Panc1 (cell line): ENCODE data around the gene C1QTNF3. TPM values are rescaled to one million over a fixed set of nuclear protein-coding genes. Genes with fewer than 3 reads are reported as not detected.

Experiments
- ATAC-seq: fragments of 200-7000 bp; cut with Tn5 transposase; 2 replicates; pipeline ENCODE4 v1.9.1; 2020; ENCODE audit warnings: mild to moderate bottlenecking, moderate library complexity
- BruUV-seq: library from RNA; stranded (reverse); fragments of 400-500 nt; replicated peaks from 2 replicates; lab custom pipeline; 2021; lab: Mats Ljungman, UMichigan
- CTCF ChIA-PET: fragments of 300-600 bp; sonication (Branson Sonifier 250); formaldehyde crosslinking; loops from one replicate; lab custom pipeline; 2022; ENCODE audit warnings: antibody characterized with exemption; lab: Charles Lee
- POLR2A ChIA-PET: fragments of 300-600 bp; sonication (Branson Sonifier 250); formaldehyde crosslinking; loops from one replicate; lab custom pipeline; 2022; ENCODE audit warnings: antibody characterized with exemption; lab: Charles Lee
- DNase-seq: peaks from one replicate; pipeline ENCODE4 v3.0.0-alpha.2; 2010; ENCODE audit warnings: low read depth, low spot score
- H3K27ac ChIP-seq: 2 replicates; pipeline ENCODE4 v1.5.1; 2011; ENCODE audit warnings: mild to moderate bottlenecking, low read length, inconsistent platforms
- H3K27me3 ChIP-seq: fragments of 200-500 bp; sonication (Bioruptor generic); 2 replicates; pipeline ENCODE4 v1.6.0; 2014; ENCODE audit warnings: low read length, inconsistent platforms; ENCODE audit not compliant: control insufficient read depth, insufficient read depth
- H3K36me3 ChIP-seq: fragments of 200-500 bp; sonication (Bioruptor generic); 2 replicates; pipeline ENCODE4 v1.5.1; 2014; ENCODE audit warnings: inconsistent platforms, mild to moderate bottlenecking, low read length, moderate library complexity; ENCODE audit not compliant: control insufficient read depth, insufficient read depth
- H3K4me1 ChIP-seq: 2 replicates; pipeline ENCODE4 v1.5.1; 2011; ENCODE audit warnings: inconsistent platforms, mild to moderate bottlenecking, low read length, moderate library complexity; ENCODE audit not compliant: control insufficient read depth, insufficient read depth
- H3K4me3 ChIP-seq, 2 experiments: 2 replicates each; pipeline ENCODE4 v1.5.1; 2011 to 2012; ENCODE audit warnings: low read depth in 2 of 2, low read length in 2 of 2, mild to moderate bottlenecking in 2 of 2, inconsistent platforms in 1 of 2, moderate library complexity in 1 of 2
- H3K9me3 ChIP-seq: fragments of 200-500 bp; sonication (Bioruptor generic); 2 replicates; pipeline ENCODE4 v1.5.1; 2014; ENCODE audit warnings: low read depth, mild to moderate bottlenecking, inconsistent platforms, low read length, moderate library complexity; ENCODE audit not compliant: control insufficient read depth, insufficient read depth
- POLR2AphosphoS5 ChIP-seq: IDR thresholded peaks from 2 replicates; pipeline ENCODE4 v1.6.1; 2012; ENCODE audit warnings: mild to moderate bottlenecking, low read depth, low read length, moderate library complexity
- SIN3A ChIP-seq: IDR thresholded peaks from 2 replicates; pipeline ENCODE4 v1.6.1; 2012; ENCODE audit warnings: low read depth, mild to moderate bottlenecking, low read length, moderate library complexity, borderline replicate concordance; ENCODE audit not compliant: insufficient read depth
- TCF7L2 ChIP-seq: IDR thresholded peaks from 2 replicates; pipeline ENCODE4 v1.6.1; 2011; ENCODE audit warnings: mild to moderate bottlenecking, low read depth, low read length, inconsistent platforms
- in situ Hi-C: cut with HindIII; loops from 2 replicates; pipeline ENCODE4 v1.10.0; 2016; ENCODE audit warnings: low sequenced_read_pairs, low pct_unique_long_range_greater_than_20kb
- intact Hi-C: fragments of 100-400 bp; cut with micrococcal nuclease; formaldehyde crosslinking; loops from one replicate; pipeline ENCODE4 v1.10.0; 2022; ENCODE audit not compliant: unreplicated experiment
- total RNA-seq: library from RNA; stranded (reverse); gene quantifications from one replicate; pipeline ENCODE4 v1.2.1, GENCODE V29; 2021; ENCODE audit not compliant: unreplicated experiment
- TF ChIP-seq, protein P1 (sequence below): fragments of 450-650 bp; IDR thresholded peaks from 2 replicates; pipeline ENCODE4 v1.5.1; 2017; ENCODE audit warnings: mild to moderate bottlenecking
- TF ChIP-seq, protein P2 (sequence below), 2 experiments: IDR thresholded peaks; 2 replicates each; pipeline ENCODE4 v1.6.1; 2011 to 2012; ENCODE audit warnings: low read depth in 2 of 2, control low read depth in 1 of 2, low read length in 1 of 2, mild to moderate bottlenecking in 1 of 2, moderate library complexity in 1 of 2; ENCODE audit not compliant: insufficient read depth in 1 of 2

Gene C1QTNF3
- total RNA-seq, 1 experiment from 2014 or later, result 2.1 TPM

DNA sequence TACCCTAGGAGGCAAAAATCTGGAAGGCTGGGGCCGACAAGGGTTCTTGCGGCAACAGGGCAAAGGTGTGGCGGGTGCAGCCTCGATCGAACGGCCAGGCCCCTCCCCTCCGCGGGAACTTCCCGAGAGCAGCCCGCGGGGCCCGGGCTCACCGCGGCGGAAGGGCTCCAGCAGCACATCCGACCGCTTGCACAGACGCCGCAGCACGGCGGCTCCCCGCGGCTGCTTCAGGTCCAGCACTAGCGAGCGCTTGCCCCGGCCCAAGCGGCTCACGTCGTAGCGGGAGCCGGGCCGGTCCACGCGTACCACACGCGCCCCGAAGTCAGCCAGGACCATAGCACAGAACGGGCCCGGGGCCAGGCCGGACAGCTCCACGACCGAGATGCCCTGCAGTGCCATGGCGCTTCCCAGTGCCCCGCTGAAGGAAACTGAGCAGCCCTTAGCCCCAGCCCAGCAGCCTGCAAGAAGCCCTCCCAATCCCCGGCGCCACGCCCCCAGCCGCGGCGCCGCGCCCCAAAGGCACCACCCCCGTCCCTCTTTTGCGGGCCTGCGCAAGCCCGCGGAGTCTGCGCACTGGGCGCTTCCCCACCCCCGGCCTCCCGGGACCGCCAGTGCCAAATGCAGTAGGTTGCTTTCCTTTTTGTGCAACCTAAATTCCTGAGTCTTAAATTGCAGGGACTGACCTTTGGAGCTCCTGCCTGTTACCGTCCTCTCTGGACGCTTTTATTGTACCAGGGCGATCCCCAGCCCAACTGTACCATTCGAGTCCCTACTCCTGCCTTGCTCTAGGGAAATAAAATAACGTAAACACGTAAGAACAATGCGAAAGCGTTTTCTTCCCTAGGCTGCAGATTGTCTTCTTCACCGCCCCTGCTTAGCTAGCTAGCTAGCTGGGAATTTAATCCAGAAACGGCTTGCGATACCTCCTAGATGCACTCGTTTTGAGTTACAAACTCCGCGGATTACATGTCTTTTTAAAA, 35.1 kb downstream of the C1QTNF3 start, which contains the start of gene AMACR:
TSS of gene AMACR (minus strand) at position 430 of the 980 bp plus-strand sequence. CDS start at position 399, 31 bp downstream.
- ATAC-seq (peak; percentile 96), DNase-seq (peak; percentile 61)
- no peaks in the 10 kb centered on the region for H3K9me3 ChIP-seq
- no TSS peak for BruUV-seq
- H3K27me3 ChIP-seq, result no peaks in the 10 kb centered on the region
- in situ Hi-C loops, result no loop called here
- H3K4me1 ChIP-seq, result peaks cover 8% of the 10 kb centered on the region
- TF ChIP-seq, protein P1, sequence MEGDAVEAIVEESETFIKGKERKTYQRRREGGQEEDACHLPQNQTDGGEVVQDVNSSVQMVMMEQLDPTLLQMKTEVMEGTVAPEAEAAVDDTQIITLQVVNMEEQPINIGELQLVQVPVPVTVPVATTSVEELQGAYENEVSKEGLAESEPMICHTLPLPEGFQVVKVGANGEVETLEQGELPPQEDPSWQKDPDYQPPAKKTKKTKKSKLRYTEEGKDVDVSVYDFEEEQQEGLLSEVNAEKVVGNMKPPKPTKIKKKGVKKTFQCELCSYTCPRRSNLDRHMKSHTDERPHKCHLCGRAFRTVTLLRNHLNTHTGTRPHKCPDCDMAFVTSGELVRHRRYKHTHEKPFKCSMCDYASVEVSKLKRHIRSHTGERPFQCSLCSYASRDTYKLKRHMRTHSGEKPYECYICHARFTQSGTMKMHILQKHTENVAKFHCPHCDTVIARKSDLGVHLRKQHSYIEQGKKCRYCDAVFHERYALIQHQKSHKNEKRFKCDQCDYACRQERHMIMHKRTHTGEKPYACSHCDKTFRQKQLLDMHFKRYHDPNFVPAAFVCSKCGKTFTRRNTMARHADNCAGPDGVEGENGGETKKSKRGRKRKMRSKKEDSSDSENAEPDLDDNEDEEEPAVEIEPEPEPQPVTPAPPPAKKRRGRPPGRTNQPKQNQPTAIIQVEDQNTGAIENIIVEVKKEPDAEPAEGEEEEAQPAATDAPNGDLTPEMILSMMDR, result no peak
- TF ChIP-seq POLR2AphosphoS5 (peak; percentile 95), SIN3A (0 out of 2 replicates have a peak, but pooled peaks have one; percentile 50), TCF7L2 (no peak)
- TF ChIP-seq, protein P2, sequence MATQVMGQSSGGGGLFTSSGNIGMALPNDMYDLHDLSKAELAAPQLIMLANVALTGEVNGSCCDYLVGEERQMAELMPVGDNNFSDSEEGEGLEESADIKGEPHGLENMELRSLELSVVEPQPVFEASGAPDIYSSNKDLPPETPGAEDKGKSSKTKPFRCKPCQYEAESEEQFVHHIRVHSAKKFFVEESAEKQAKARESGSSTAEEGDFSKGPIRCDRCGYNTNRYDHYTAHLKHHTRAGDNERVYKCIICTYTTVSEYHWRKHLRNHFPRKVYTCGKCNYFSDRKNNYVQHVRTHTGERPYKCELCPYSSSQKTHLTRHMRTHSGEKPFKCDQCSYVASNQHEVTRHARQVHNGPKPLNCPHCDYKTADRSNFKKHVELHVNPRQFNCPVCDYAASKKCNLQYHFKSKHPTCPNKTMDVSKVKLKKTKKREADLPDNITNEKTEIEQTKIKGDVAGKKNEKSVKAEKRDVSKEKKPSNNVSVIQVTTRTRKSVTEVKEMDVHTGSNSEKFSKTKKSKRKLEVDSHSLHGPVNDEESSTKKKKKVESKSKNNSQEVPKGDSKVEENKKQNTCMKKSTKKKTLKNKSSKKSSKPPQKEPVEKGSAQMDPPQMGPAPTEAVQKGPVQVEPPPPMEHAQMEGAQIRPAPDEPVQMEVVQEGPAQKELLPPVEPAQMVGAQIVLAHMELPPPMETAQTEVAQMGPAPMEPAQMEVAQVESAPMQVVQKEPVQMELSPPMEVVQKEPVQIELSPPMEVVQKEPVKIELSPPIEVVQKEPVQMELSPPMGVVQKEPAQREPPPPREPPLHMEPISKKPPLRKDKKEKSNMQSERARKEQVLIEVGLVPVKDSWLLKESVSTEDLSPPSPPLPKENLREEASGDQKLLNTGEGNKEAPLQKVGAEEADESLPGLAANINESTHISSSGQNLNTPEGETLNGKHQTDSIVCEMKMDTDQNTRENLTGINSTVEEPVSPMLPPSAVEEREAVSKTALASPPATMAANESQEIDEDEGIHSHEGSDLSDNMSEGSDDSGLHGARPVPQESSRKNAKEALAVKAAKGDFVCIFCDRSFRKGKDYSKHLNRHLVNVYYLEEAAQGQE (IDR thresholded peaks at IDR 0.05; ENCODE audit: insufficient read depth in 1 of 2, low read depth in 2 of 2, low read length in 1 of 2), result peak in 1 of 2 experiments; percentile 42; a peak in 2 of 4 replicates
- intact Hi-C loops, result loop anchor here (5.0 kb wide), 1 partner anchor 459 kb away; no protein-coding TSS in a partner anchor
- H3K36me3 ChIP-seq, result no peaks in the 10 kb centered on the region; the same call in 1 of the 2 replicates
- CTCF ChIA-PET, result no interaction called here
- POLR2A ChIA-PET, result no interaction called here
- peak within 1 kb of the TSS; percentile 99 for H3K27ac ChIP-seq
- peak within 1 kb of the TSS; percentile 79 to 90 for H3K4me3 ChIP-seq

DNA sequence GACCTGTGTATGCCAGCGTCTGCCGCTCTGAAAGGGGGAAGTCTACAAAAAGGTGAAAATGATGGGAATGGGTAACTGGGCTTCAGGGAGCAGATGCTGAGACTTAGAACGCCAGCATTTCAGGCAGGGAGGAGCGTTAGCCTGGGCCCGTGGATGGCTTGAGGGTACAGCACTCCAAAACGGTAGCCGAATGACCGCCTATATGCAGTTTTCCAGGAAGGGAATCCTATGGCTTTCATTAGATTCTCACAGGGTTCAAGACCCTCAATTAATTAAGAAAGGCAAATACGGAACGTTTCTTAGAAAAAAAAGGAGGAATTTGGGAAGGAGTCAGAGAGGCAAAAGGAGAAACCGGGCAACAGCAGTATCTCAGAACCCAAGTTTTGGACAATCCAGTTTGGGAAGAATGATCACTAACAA, 35.8 kb downstream of the C1QTNF3 start:
- DNase-seq, result no peak
- H3K27ac ChIP-seq, result peak overlapping the region; percentile 99

More for the DNA sequence above, 35.8 kb downstream of the C1QTNF3 start:
- Histone ChIP-seq H3K9me3 (no peaks in the 10 kb centered on the region), H3K27me3 (no peaks in the 10 kb centered on the region), H3K4me3 (peak overlapping the region; percentile 79 to 90), H3K36me3 (no peaks in the 10 kb centered on the region; the same call in 1 of the 2 replicates), H3K4me1 (peaks cover 8% of the 10 kb centered on the region)
- TF ChIP-seq POLR2AphosphoS5 (no peak), SIN3A (no peak), TCF7L2 (no peak)
- TF ChIP-seq, protein P1, result no peak
- TF ChIP-seq, protein P2 (IDR thresholded peaks at IDR 0.05; ENCODE audit: insufficient read depth in 1 of 2, low read depth in 2 of 2, low read length in 1 of 2), result no peak
- in situ Hi-C loops, result no loop called here
- POLR2A ChIA-PET, result no interaction called here
- intact Hi-C loops, result loop anchor here (5.0 kb wide), 1 partner anchor 460 kb away; no protein-coding TSS in a partner anchor
- TSS peak; percentile 58 for BruUV-seq
- CTCF ChIA-PET, result no interaction called here
- ATAC-seq, result no peak
